HG02763 (cell line): Measurements from ENCODE around the gene RCC1.
"Not testable (repeated sequence)": the region's sequence is repeated elsewhere in the genome, so short reads cannot be mapped to it uniquely, and the experiment has no call there.

Experiments used
- ATAC-seq: cut with Tn5 transposase; IDR thresholded peaks from one replicate; pipeline ENCODE4 v1.9.1; 2021; ENCODE audit warnings: mild to moderate bottlenecking, moderate library complexity; ENCODE audit not compliant: unreplicated experiment

The RCC1 gene

DNA sequence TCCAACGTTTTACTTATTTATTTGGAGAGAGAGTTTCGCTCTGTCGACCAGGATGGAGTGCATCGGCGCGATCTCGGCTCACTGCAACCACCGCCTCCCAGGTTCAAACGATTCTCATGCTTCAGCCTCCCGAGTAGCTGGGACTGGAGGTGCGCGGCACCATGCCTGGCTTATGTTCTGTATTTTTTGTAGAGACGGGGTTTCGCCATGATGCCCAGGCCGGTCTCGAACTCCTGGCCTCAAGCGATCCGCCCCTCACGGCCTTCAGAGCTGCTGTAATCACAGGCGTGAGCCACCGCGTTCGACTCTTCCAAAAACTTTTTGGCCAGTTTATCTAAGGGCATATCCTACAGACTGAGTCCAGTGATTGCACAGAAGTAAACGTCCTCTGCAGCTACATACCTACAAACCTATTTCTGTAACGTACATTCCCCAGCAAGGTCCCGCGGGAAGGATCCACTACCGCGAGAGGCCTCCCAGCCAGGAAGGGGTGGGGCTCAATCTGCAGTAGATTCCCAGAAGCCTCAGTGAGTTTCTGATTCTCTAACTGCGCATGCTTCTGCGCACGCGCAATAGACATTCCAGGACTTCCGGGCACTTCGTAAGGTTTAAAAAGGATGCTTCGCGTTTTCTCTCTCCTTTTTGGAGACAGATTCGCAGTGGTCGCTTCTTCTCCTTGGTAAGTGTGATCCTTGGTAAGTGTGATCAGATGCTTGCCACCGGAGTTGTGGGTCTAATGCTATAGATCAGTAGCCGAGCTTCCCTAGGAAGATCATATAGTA is at the start of gene RCC1:
TSS of gene RCC1 (plus strand) at position 638 of the 782 bp plus-strand sequence. CDS start 23,824 bp downstream, outside the sequence.
- peak; percentile 83 for ATAC-seq

- ATAC-seq: no peak
Observed at GRCh38 chr1:28456078-28456477, 49.8 kb upstream of the RCC1 start.

- no peak for ATAC-seq
Observed at GRCh38 chr1:28457678-28458077, 48.2 kb upstream of the RCC1 start.

GRCh38 chr1:28458237-28459228 is 47.3 kb upstream of the RCC1 start:
- no peak for ATAC-seq

DNA sequence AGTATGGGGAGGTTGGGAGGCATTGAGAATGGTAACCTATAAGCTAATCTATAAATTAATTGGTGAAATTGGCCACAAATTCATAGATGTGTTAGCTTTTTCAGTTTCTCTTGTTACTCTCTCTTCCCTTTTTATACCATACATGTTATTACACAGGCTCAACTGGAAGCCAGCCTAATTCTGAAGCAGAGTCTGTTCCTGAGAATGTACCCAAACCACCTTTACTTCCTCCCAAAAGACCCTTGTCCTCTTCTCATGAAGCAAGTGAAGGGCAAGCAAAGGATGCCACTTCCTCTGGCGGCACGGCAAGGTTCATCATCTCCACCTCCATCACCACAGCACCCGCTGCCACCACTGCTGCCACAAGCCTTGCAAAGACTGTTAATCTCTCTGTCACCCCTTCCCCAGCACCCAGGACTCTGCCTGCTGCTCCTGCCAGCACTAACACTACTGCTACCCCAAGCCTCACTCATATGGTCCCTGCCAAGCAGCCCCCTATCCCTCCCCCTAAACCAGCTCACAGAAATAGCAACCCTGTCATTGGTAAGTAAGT is 39.5 kb upstream of the RCC1 start:
- ATAC-seq: no peak

GRCh38 chr1:28470146-28470545 is 35.7 kb upstream of the RCC1 start:
- no peak for ATAC-seq

GRCh38 chr1:28479497-28479896 is 26.3 kb upstream of the RCC1 start:
- ATAC-seq: not testable (repeated sequence)

DNA sequence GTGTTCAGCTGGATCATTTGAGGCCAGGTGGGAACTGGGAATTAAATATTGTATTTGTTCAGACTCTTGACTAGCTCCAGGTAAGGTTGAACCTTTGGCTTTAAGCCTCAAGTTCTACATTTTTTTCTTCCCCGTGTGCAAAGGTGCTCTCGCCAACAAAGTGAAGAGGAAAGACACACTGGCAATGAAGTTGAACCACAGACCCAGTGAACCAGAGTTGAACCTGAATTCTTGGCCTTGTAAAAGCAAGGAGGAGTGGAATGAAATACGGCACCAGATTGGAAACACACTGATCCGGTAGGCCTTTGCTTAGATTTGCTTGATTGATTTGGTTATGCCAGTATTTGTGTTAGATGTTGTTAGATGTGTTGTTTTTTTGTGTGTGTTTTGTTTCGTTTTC is 25.5 kb upstream of the RCC1 start:
- no peak for ATAC-seq

DNA sequence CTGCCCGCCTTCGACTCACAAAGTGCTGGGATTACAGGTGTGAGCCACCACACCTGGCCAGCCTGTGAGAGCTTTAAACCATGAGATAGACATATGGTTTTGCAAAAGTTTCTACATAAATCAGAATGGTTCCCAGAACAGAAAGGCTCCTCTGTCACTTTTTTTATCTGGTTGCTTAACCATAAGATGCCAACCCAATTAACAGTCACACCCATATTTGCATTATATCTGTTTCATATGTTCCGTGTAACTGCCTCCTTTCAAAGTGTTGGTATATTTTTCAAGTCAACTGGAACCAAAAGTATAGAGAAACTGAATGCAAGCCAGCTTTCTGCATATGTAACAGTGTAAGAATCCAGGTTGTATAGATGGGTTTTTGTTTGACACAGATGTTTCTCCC is 23.7 kb upstream of the RCC1 start:
- no peak for ATAC-seq

- ATAC-seq: no peak
Observed at GRCh38 chr1:28482702-28483101, 23.1 kb upstream of the RCC1 start.

GRCh38 chr1:28494737-28495136 is 11.1 kb upstream of the RCC1 start:
- ATAC-seq: no peak

GRCh38 chr1:28499553-28499952 is 6.3 kb upstream of the RCC1 start:
- ATAC-seq: no peak

DNA sequence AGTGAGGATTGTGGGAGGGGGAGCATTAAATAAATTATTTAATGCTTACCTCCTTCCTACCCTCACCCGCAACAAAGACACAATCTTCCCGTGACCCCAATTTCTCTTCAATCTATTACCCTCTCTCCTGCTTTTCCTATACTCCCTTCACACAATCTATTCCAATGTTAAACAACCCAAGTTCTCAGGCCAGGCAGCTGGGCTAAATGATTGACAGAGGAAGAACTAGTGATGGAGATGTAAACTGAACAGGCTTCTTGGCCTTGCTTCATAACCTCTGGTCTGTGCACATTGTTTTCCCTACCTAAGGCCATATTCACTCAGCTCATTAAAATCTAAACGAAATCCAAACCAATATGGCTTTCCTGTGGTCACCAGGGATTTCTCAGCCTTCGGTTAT is 3.9 kb upstream of the RCC1 start:
- ATAC-seq: no peak

- no peak for ATAC-seq
Observed at GRCh38 chr1:28503117-28503516, 2.7 kb upstream of the RCC1 start.

DNA sequence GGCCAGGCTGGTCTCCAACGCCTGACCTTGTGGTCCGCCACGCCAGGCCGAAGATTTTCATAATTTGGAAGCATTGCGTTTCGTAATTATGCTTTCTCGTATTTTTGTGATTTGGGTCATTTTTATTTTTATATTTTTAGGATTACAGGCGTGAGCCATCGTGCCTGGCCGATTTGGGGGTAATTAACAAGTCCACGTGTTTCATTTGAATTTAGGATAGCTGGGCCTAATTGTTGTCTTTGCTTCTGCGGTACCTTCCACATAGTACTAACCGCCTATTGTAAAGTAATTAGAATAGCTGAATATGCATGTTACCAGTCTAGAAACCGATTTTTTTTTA is 1.0 kb downstream of the RCC1 start:
- no peak for ATAC-seq

DNA sequence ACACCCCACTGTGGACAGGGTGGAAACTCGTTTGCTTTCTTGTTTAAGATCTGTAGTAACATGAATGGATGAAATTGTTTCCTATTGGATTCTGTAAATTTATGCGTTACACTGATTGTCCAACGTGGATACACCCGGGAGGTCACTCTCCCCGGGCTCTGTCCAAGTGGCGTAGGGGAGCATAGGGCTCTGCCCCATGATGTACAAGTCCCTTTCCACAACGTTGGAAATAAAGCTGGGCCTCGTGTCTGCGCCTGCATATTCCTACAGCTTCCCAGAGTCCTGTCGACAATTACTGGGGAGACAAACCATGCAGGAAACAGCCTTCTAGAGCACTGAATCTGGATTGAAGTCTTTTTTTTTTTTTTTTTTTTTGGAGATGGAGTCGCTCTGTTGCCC is 1.4 kb downstream of the RCC1 start:
- no peak for ATAC-seq

- ATAC-seq: no peak
Observed at GRCh38 chr1:28507646-28508434, 2.0 kb downstream of the RCC1 start.

DNA sequence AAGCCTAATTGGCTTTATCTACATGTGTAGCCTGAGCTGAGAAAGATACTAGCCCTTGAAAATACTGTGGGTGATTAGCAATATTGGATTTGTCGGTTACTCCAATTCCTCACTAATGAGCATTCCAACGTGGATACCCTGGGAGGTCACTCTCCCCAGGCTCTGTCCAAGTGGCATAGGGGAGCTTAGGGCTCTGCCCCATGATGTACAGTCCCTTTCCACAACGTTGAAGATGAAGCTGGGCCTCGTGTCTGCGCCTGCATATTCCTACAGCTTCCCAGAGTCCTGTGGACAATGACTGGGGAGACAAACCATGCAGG is 2.6 kb downstream of the RCC1 start:
- ATAC-seq: no peak

- ATAC-seq: no peak
Observed at GRCh38 chr1:28509705-28510272, 3.9 kb downstream of the RCC1 start.

GRCh38 chr1:28510273-28510969 is 4.6 kb downstream of the RCC1 start:
- no peak for ATAC-seq
